ENCODE measurements around the gene OTC.

- TF ChIP-seq POLR2A (IDR thresholded peaks at IDR 0.05) (no peak), CTCF (IDR thresholded peaks at IDR 0.05) (peak in 3 of 6 experiments; percentile 13 to 23 (median 13))
Observed at GRCh38 chrX:38304010-38304409, 48.4 kb upstream of the OTC start.

Data from esophagus squamous epithelium (tissue), 4 donors.